ENCODE measurements around the gene SYNPO2. TPM values are rescaled to one million over a fixed set of nuclear protein-coding genes. Genes with fewer than 3 reads are reported as not detected.
"Not testable (repeated sequence)": the region's sequence is repeated elsewhere in the genome, so short reads cannot be mapped to it uniquely, and the experiment has no call there.

The SYNPO2 gene
- total RNA-seq, 3 donors from 2014 or later (not counting 1 experiment from before 2014, with no cell fraction given), result 0.18 to 0.85 (median 0.56) TPM

GRCh38 chr4:118973295-118973694 is 84.6 kb downstream of the SYNPO2 start:
- no peaks in the 10 kb centered on the region for H3K36me3 ChIP-seq (ENCODE audit: control insufficient read depth, insufficient read depth, low read length)
- no peak for DNase-seq
- no peaks in the 10 kb centered on the region for H3K36me3 Mint-ChIP-seq
- no peaks in the 10 kb centered on the region for H3K27me3 Mint-ChIP-seq (ENCODE audit: low read depth in 2 of 2)
- no peak overlapping the region for H3K27ac Mint-ChIP-seq
- peaks cover 2 to 4% of the 10 kb centered on the region in 2 donors for H3K4me1 Mint-ChIP-seq
- TF ChIP-seq CTCF (IDR thresholded peaks at IDR 0.05), result no peak
- ATAC-seq, result no peak
- no peak overlapping the region for H3K4me3 ChIP-seq (ENCODE audit: low read length)
- H3K27ac ChIP-seq (ENCODE audit: low read length), result no peak overlapping the region
- no peaks in the 10 kb centered on the region for H3K27me3 ChIP-seq (ENCODE audit: control insufficient read depth, insufficient read depth, low read length)
- intact Hi-C loops (cut with micrococcal nuclease), result no loop called here
- H3K4me1 ChIP-seq (ENCODE audit: control insufficient read depth, insufficient read depth, low read length), result no peaks in the 10 kb centered on the region
- no peaks in the 10 kb centered on the region for H3K9me3 Mint-ChIP-seq
- no peak overlapping the region for H3K4me3 Mint-ChIP-seq
- 49% methylated on average over 2 of the region's 6 CpGs for WGBS (ENCODE audit: insufficient coverage)
- H3K9me3 ChIP-seq (ENCODE audit: control insufficient read depth, insufficient read depth, low read length), result no peaks in the 10 kb centered on the region

- Mint-ChIP-seq H3K9me3 (no peaks in the 10 kb centered on the region), H3K36me3 (no peaks in the 10 kb centered on the region), H3K27ac (no peak overlapping the region), H3K4me3 (no peak overlapping the region), H3K4me1 (no peaks in the 10 kb centered on the region), H3K27me3 (ENCODE audit: low read depth in 2 of 2) (no peaks in the 10 kb centered on the region)
- intact Hi-C loops (cut with micrococcal nuclease), result no loop called here
- Histone ChIP-seq H3K27me3 (ENCODE audit: control insufficient read depth, insufficient read depth, low read length) (no peaks in the 10 kb centered on the region), H3K27ac (ENCODE audit: low read length) (no peak overlapping the region), H3K4me1 (ENCODE audit: control insufficient read depth, insufficient read depth, low read length) (no peaks in the 10 kb centered on the region), H3K4me3 (ENCODE audit: low read length) (no peak overlapping the region), H3K9me3 (ENCODE audit: control insufficient read depth, insufficient read depth, low read length) (no peaks in the 10 kb centered on the region), H3K36me3 (ENCODE audit: control insufficient read depth, insufficient read depth, low read length) (no peaks in the 10 kb centered on the region)
- ATAC-seq, result no peak
- DNase-seq, result no peak
- 64% methylated on average over 2 of the region's 2 CpGs for WGBS (ENCODE audit: insufficient coverage)
- no peak for TF ChIP-seq CTCF (IDR thresholded peaks at IDR 0.05)
These were observed 86.1 kb downstream of the SYNPO2 start for GRCh38 chr4:118974758-118975157.

- Mint-ChIP-seq H3K9me3 (no peaks in the 10 kb centered on the region), H3K36me3 (no peaks in the 10 kb centered on the region), H3K4me1 (no peaks in the 10 kb centered on the region), H3K27me3 (ENCODE audit: low read depth in 2 of 2) (no peaks in the 10 kb centered on the region), H3K4me3 (no peak overlapping the region), H3K27ac (no peak overlapping the region)
- Histone ChIP-seq H3K9me3 (ENCODE audit: control insufficient read depth, insufficient read depth, low read length) (no peaks in the 10 kb centered on the region), H3K4me1 (ENCODE audit: control insufficient read depth, insufficient read depth, low read length) (no peaks in the 10 kb centered on the region), H3K36me3 (ENCODE audit: control insufficient read depth, insufficient read depth, low read length) (no peaks in the 10 kb centered on the region), H3K27me3 (ENCODE audit: control insufficient read depth, insufficient read depth, low read length) (no peaks in the 10 kb centered on the region), H3K27ac (ENCODE audit: low read length) (no peak overlapping the region), H3K4me3 (ENCODE audit: low read length) (no peak overlapping the region)
- intact Hi-C loops (cut with micrococcal nuclease), result no loop called here
- DNase-seq (no peak), ATAC-seq (no peak)
- 90% methylated on average over 7 of the region's 7 CpGs for WGBS (ENCODE audit: insufficient coverage)
- no peak for TF ChIP-seq CTCF (IDR thresholded peaks at IDR 0.05)
These were observed 87.0 kb downstream of the SYNPO2 start for GRCh38 chr4:118975449-118976192.

- H3K4me1 ChIP-seq (ENCODE audit: control insufficient read depth, insufficient read depth, low read length); intact Hi-C loops (cut with micrococcal nuclease); H3K9me3 ChIP-seq (ENCODE audit: control insufficient read depth, insufficient read depth, low read length); H3K27me3 Mint-ChIP-seq (ENCODE audit: low read depth in 2 of 2); H3K4me1 Mint-ChIP-seq; H3K9me3 Mint-ChIP-seq; DNase-seq; H3K36me3 ChIP-seq (ENCODE audit: control insufficient read depth, insufficient read depth, low read length); ATAC-seq; H3K36me3 Mint-ChIP-seq; H3K27ac Mint-ChIP-seq; H3K27me3 ChIP-seq (ENCODE audit: control insufficient read depth, insufficient read depth, low read length); H3K4me3 Mint-ChIP-seq; H3K4me3 ChIP-seq (ENCODE audit: low read length); H3K27ac ChIP-seq (ENCODE audit: low read length): not testable (repeated sequence)
- 93% methylated on average over 11 of the region's 12 CpGs for WGBS (ENCODE audit: insufficient coverage)
These were observed 87.5 kb downstream of the SYNPO2 start for GRCh38 chr4:118976193-118976560.

- H3K9me3 ChIP-seq (ENCODE audit: control insufficient read depth, insufficient read depth, low read length); H3K4me3 Mint-ChIP-seq; H3K27ac Mint-ChIP-seq; H3K4me1 ChIP-seq (ENCODE audit: control insufficient read depth, insufficient read depth, low read length); H3K36me3 Mint-ChIP-seq; H3K36me3 ChIP-seq (ENCODE audit: control insufficient read depth, insufficient read depth, low read length); H3K9me3 Mint-ChIP-seq; H3K27ac ChIP-seq (ENCODE audit: low read length); H3K27me3 ChIP-seq (ENCODE audit: control insufficient read depth, insufficient read depth, low read length); DNase-seq; H3K27me3 Mint-ChIP-seq (ENCODE audit: low read depth in 2 of 2); H3K4me1 Mint-ChIP-seq; intact Hi-C loops (cut with micrococcal nuclease); ATAC-seq; H3K4me3 ChIP-seq (ENCODE audit: low read length): not testable (repeated sequence)
- 86% methylated on average over 24 of the region's 24 CpGs for WGBS (ENCODE audit: insufficient coverage)
These were observed 88.4 kb downstream of the SYNPO2 start for GRCh38 chr4:118977100-118977499.

Measured in natural killer cell (primary cell).